Activated CD8-positive, alpha-beta T cell treated with anti-CD3 and anti-CD28 coated beads for 36 hours (primary cell): ENCODE data around the gene ASTN2. TPM values are rescaled to one million over a fixed set of nuclear protein-coding genes. Genes with fewer than 3 reads are reported as not detected.

Experiments used
- ATAC-seq: fragments of 200-7000 bp; cut with Tn5 transposase; one replicate; pipeline ENCODE4 v1.10.0; 2021; ENCODE audit warnings: mild to moderate bottlenecking, moderate library complexity
- CTCF ChIA-PET: fragments of 350-600 bp; sonication (Branson Sonifier 250); formaldehyde crosslinking; loops from one replicate; lab custom pipeline; 2021; ENCODE audit warnings: antibody characterized with exemption; lab: Charles Lee
- POLR2A ChIA-PET: fragments of 350-600 bp; sonication (Branson Sonifier 250); formaldehyde crosslinking; loops from one replicate; lab custom pipeline; 2021; ENCODE audit warnings: antibody characterized with exemption; lab: Charles Lee
- DNase-seq: peaks from one replicate; pipeline ENCODE4 v3.0.0-alpha.2; 2020
- H3K27ac Mint-ChIP-seq: one replicate; pipeline ENCODE4 v1.8.0; 2021; ENCODE audit warnings: mild to moderate bottlenecking, mixed read lengths
- H3K27me3 Mint-ChIP-seq: one replicate; pipeline ENCODE4 v1.8.0; 2021; ENCODE audit warnings: mixed read lengths
- H3K36me3 Mint-ChIP-seq: one replicate; pipeline ENCODE4 v1.8.0; 2021; ENCODE audit warnings: low read depth, mixed read lengths
- H3K4me1 Mint-ChIP-seq: one replicate; pipeline ENCODE4 v1.8.0; 2021; ENCODE audit warnings: low read depth, mixed read lengths
- H3K4me3 Mint-ChIP-seq: one replicate; pipeline ENCODE4 v1.8.0; 2021; ENCODE audit warnings: mild to moderate bottlenecking, moderate library complexity, mixed read lengths
- H3K9me3 Mint-ChIP-seq: one replicate; pipeline ENCODE4 v1.8.0; 2021; ENCODE audit warnings: mixed read lengths
- intact Hi-C: fragments of 100-400 bp; cut with micrococcal nuclease; formaldehyde crosslinking; loops from one replicate; pipeline ENCODE4 v1.10.0; 2022
- total RNA-seq, 2 experiments: library from RNA; stranded (reverse); gene quantifications; one replicate each; pipeline ENCODE4 v1.2.3, GENCODE V29; 2021
- TF ChIP-seq, protein P1 (sequence below): fragments of 200-600 bp; IDR thresholded peaks from one replicate; pipeline ENCODE4 v1.8.0; 2022; ENCODE audit warnings: antibody characterized with exemption, mild to moderate bottlenecking

ASTN2 gene
- total RNA-seq, 2 experiments from 2014 or later = 5.2 to 5.7 TPM

DNA sequence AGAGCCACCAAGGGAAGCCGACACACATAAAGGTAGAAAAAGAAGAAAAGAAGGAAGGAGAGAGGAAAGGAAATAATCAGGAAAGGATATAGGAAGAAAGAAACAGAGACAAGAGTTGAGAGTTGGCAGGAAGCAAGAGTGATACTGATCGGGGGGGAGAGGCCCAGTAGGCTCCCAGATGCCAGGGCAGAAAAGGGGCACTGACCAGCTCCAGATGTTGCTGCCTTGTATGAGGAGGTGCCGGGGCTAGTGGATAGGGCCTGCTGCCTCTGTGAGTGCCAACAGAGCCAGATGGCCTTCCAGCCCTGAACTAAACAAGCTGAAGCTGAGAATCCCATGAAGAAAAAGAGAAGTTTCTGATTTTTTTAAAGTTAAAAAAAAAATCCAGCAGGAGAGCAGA is 809.8 kb downstream of the ASTN2 start:
- Mint-ChIP-seq H3K4me1 (no peaks in the 10 kb centered on the region), H3K27ac (no peak overlapping the region), H3K27me3 (no peaks in the 10 kb centered on the region), H3K9me3 (no peaks in the 10 kb centered on the region), H3K4me3 (no peak overlapping the region), H3K36me3 (peaks cover 22% of the 10 kb centered on the region)
- ATAC-seq (no peak), DNase-seq (no peak)
- CTCF ChIA-PET = no interaction called here
- POLR2A ChIA-PET = interaction anchor here (0.6 kb wide), 1 partner anchor 30 kb away, joined by 3 read pairs; no protein-coding TSS in a partner anchor
- intact Hi-C loops = no loop called here
- TF ChIP-seq, protein P1, sequence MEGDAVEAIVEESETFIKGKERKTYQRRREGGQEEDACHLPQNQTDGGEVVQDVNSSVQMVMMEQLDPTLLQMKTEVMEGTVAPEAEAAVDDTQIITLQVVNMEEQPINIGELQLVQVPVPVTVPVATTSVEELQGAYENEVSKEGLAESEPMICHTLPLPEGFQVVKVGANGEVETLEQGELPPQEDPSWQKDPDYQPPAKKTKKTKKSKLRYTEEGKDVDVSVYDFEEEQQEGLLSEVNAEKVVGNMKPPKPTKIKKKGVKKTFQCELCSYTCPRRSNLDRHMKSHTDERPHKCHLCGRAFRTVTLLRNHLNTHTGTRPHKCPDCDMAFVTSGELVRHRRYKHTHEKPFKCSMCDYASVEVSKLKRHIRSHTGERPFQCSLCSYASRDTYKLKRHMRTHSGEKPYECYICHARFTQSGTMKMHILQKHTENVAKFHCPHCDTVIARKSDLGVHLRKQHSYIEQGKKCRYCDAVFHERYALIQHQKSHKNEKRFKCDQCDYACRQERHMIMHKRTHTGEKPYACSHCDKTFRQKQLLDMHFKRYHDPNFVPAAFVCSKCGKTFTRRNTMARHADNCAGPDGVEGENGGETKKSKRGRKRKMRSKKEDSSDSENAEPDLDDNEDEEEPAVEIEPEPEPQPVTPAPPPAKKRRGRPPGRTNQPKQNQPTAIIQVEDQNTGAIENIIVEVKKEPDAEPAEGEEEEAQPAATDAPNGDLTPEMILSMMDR = no peak

DNA sequence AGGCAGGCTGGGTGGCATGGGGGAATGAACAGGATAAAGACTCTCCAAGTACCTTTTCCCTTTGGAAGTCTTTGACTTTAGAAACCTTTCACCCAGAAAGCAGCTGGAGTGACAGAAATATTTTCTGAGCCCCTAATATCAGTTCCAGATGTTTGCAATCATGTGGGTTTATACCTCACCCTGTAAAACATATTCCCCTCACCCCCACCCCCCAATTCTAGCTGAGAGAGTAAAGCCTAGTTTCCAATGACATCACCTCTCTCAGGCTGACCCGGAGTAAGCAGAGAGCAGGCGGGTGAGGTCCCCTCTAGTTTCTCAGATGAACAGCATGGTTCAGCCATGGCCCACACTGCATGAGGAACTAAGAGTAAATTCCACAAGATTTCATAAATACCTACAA is 810.6 kb downstream of the ASTN2 start:
- TF ChIP-seq, protein P1 = no peak
- H3K4me3 Mint-ChIP-seq = no peak overlapping the region
- ChIA-PET CTCF (no interaction called here), POLR2A (no interaction called here)
- intact Hi-C loops = no loop called here
- ATAC-seq = no peak
- no peak for DNase-seq
- peaks cover 22% of the 10 kb centered on the region for H3K36me3 Mint-ChIP-seq
- no peaks in the 10 kb centered on the region for H3K4me1 Mint-ChIP-seq
- H3K27me3 Mint-ChIP-seq = no peaks in the 10 kb centered on the region
- H3K27ac Mint-ChIP-seq = no peak overlapping the region
- no peaks in the 10 kb centered on the region for H3K9me3 Mint-ChIP-seq

DNA sequence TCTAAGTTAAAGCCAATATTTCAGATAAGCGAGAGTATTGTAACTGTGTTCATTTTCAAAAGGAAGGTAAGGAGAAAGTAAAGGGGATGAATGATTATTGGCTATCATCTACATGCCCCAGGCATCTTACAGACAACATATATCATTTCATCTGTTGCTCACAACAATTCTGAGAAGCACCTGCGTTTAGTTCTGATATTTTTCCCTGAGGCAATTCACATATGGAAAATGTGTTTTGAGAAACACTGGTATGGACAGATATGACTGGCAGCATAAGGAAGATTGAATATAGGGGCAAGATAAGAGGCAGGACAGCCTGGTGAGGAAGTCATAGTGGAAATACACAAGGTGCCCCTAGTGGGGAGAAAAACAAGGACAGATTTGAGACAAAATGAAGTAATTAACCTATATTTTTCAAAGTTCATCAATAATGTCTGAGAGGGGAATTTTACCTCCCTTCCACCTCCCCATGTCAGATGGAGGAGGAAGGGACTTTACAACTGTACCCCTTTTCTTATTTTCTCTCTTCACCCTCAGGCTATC is 815.4 kb downstream of the ASTN2 start:
- no peak overlapping the region for H3K27ac Mint-ChIP-seq

DNA sequence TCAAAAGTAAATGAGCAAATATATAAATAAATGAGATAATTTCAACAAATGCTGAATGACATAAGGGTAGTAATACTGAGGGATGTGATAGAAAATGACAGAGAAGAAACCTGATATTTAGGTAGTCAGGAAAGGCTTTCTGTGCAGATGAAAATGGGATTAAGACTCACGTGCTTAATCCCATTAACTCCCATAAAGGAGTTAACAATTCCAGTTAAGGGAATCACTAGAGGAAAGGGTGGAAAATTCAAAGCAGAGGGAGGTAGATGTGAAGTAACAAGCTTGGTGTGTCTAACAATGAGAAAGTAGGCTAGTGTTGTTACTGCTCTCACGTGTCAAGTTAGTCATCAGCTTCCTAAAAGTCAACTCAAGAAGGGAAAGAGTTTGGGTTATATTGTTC is 818.2 kb downstream of the ASTN2 start:
- POLR2A ChIA-PET = no interaction called here
- Mint-ChIP-seq H3K27ac (no peak overlapping the region), H3K36me3 (peaks cover 7% of the 10 kb centered on the region), H3K9me3 (no peaks in the 10 kb centered on the region), H3K4me1 (no peaks in the 10 kb centered on the region), H3K27me3 (no peaks in the 10 kb centered on the region), H3K4me3 (no peak overlapping the region)
- intact Hi-C loops = no loop called here
- CTCF ChIA-PET = no interaction called here
- ATAC-seq (no peak), DNase-seq (no peak)
- TF ChIP-seq, protein P1 = no peak

More for the DNA sequence above, 815.4 kb downstream of the ASTN2 start:
- TF ChIP-seq, protein P1 = no peak
- Mint-ChIP-seq H3K4me1 (no peaks in the 10 kb centered on the region), H3K27me3 (no peaks in the 10 kb centered on the region), H3K4me3 (no peak overlapping the region), H3K36me3 (peaks cover 3% of the 10 kb centered on the region), H3K9me3 (no peaks in the 10 kb centered on the region)
- intact Hi-C loops = no loop called here
- ChIA-PET CTCF (no interaction called here), POLR2A (no interaction called here)
- ATAC-seq = no peak
- DNase-seq = no peak

DNA sequence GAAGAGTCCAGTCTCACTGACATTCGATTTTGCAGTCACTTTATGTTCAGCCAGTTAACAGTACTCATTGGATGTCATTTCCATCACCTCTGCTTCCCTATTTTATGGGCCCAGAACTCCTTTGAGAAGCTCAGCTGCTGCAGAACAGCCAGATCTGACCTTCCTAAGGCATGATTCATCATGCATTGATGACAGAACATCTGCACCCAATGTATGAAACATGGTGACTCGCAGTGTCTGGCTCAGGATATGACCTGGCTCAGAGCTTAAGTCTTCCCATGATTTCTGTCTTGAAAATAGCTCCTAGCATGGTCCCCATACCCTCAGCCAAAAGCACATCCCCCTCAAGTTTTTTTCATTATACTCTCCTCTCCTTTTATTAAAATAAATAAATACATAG is 820.3 kb downstream of the ASTN2 start:
- Mint-ChIP-seq H3K4me3 (no peak overlapping the region), H3K36me3 (peaks cover 11% of the 10 kb centered on the region), H3K9me3 (peaks cover 2% of the 10 kb centered on the region), H3K27ac (no peak overlapping the region), H3K4me1 (no peaks in the 10 kb centered on the region), H3K27me3 (no peaks in the 10 kb centered on the region)
- POLR2A ChIA-PET = no interaction called here
- CTCF ChIA-PET = interaction anchor here (1.0 kb wide), 1 partner anchor 267 kb away, joined by 3 read pairs; no protein-coding TSS in a partner anchor
- ATAC-seq = no peak
- TF ChIP-seq, protein P1 = no peak
- no peak for DNase-seq
- intact Hi-C loops = loop anchor here (5.0 kb wide), 1 partner anchor 68 kb away; no protein-coding TSS in a partner anchor
